Inflammatory macrophage treated with lipopolysaccharide for 1 hour (primary cell): ENCODE results near the gene FARS2.

Source experiments
- DNase-seq, 2 donors: peaks; one replicate each; pipeline ENCODE4 v3.0.0-alpha.2; 2020 to 2022

Gene FARS2

GRCh38 chr6:5326022-5326641 is 64.8 kb downstream of the FARS2 start:
- no peak for DNase-seq

GRCh38 chr6:5328800-5329199 is 67.5 kb downstream of the FARS2 start:
- no peak for DNase-seq

DNA sequence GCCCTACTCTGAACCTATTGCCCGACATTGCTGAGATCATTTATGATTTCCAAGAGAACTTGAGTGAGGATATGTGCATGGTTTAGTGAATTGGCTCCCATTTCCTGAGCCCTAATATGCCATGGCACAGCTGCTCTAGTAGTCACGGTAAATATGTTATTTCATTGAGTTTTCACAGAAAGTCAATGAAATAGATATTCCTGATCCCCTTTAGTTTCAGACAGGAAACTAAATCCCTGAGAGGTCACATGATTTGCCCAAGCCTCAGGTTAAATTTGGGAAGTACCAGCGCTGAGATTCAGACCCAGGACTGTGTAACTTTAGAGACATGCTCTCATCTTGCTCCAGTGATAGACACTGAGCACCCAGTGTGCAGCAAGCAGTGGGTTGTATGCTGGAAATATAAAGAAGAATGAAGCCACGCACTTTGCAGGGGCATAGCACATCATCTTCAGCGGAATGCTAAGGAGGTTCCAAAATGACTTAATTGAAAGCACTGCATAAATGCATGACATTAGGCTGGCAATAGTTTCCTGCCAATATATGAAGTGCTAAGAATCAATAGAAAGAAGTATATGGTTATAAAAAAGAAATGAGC is 70.6 kb downstream of the FARS2 start:
- no peak for DNase-seq

GRCh38 chr6:5333658-5334057 is 72.3 kb downstream of the FARS2 start:
- no peak for DNase-seq

GRCh38 chr6:5334341-5334740 is 73.0 kb downstream of the FARS2 start:
- no peak for DNase-seq

GRCh38 chr6:5335020-5335419 is 73.7 kb downstream of the FARS2 start:
- DNase-seq = peak in 1 of 2 donors; percentile 7

GRCh38 chr6:5337573-5337972 is 76.3 kb downstream of the FARS2 start:
- DNase-seq = no peak

GRCh38 chr6:5338177-5338960 is 77.1 kb downstream of the FARS2 start:
- DNase-seq = no peak

DNA sequence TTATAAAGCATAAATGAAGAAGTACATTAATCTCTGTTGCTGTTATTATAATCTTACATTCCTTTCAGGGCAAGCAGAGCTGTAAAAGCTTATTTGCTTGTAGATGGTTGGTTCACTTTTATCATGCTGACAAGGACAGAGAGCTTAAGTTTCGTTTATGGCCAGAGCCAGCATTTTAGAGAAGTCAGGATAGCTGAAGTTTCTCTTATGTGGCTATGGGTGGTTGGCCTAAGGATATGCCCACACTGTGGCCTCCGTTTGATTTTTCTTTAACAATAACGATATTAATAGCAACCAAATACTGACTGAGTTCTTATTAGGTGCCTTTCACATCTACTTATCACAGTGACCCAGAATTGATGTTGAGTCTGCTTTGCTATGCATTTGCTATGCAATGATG is 78.5 kb downstream of the FARS2 start:
- DNase-seq = no peak

DNA sequence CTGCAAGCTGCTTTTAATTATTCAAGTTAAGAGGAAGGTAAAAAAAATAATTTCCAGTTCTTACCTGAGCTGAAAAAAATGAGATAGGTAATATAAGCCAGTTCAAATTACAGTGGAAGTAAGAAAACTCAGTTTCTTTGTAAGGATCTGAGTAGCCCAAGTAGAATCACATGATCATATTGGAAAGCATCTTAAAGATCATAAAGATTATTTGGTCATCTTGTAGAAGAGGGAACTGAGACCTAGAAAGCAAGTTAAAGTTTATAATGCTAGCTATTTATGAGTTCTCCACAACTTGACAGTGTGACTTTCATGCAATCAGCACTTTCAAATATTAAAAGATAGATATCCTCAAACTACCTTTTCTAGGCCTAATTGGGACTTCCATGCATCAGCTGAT is 80.5 kb downstream of the FARS2 start:
- DNase-seq = no peak

DNA sequence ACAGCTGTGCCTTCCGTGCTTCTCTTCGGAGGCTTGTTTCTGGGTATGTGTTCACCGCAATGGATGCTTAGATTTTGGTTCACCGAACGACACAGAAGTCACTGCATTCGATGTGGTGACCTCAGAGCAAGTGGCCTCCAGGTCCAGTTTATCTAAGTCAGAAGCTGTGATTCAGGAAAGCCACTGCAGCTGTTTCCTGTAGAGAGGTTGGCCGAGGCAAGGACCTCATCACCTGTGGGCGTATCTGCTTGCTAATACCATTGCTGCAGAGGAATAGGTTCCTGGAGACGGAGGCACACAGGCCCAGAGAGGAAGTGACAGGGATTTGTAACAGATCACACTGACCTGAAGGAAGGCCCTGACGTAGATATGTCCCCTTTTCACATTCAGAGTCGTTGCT is 82.7 kb downstream of the FARS2 start:
- peak; percentile 1 to 33 for DNase-seq

DNA sequence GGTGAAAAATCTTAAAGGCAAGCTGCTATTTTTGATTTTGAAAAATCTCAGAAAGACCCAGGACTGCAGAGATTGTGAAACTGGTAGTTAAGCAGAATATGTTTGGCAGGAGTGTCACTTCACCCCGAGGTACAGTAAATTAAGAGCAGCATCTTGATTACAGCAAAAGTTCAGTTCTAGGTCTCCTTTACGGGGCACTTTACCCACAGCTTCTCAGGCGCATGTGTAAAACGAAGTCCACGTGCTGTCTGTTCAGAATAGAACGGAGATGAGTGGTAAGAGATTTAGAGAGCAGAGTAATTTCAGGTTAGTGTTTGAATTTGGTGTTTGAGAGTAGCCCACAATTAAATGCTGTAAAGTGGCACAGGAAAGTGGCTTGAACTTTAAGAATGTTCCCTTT is 84.0 kb downstream of the FARS2 start:
- no peak for DNase-seq

DNA sequence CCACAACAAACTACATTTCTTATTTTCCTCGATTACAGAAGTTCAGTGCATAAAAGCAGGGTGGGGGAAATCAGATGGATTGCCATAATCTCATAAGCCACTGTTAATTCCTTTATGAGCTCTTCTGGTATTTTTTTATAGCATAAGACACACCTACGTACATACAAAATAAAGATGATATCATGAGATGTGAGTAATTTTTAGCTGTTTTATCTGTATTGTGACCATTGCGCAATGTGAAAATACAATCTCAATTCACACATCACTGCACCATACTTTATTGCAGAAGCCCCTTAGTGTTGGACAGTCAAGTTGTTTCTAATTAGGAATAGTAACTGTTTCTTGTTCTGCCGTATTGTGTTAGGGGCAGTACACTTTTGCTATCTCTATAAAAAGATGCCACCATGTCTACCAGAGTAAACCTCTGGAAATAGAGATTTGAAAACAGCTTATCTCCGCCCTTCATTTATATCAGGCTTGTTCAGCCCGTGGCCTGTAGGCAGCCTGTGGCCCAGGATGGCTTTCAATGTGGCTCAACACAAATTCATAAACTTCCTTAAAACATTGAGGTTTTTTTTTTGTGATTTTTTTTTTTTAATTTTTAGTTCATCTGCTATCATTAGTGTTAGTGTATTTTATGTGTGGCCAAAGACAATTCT is 90.4 kb downstream of the FARS2 start:
- DNase-seq = no peak

DNA sequence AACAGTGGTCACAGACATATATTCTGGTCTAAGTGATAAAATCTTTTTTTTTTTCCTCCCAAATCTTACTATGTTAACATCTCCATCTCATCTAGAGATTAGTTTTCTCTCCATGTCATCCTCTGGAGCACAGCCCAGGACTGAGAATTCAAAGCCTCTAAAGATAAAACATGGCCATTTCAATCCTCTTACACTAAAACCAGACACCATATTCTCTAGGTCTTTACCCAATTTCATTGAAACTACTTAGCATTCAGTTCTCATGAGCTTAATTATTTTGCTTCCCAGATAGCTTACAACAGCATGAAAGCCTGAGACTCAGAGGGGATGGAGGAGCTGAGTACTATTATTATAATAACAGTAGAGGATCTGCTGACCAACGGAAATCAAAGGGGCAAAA is 92.7 kb downstream of the FARS2 start:
- DNase-seq = no peak

GRCh38 chr6:5357486-5357885 is 96.2 kb downstream of the FARS2 start:
- DNase-seq = no peak

- DNase-seq = no peak
These were observed 98.1 kb downstream of the FARS2 start for GRCh38 chr6:5359417-5359816.

- no peak for DNase-seq
These were observed 100.1 kb downstream of the FARS2 start for GRCh38 chr6:5361396-5361795.

GRCh38 chr6:5365436-5366195 is 104.3 kb downstream of the FARS2 start:
- no peak for DNase-seq

GRCh38 chr6:5366941-5367340 is 105.6 kb downstream of the FARS2 start:
- DNase-seq = no peak

DNA sequence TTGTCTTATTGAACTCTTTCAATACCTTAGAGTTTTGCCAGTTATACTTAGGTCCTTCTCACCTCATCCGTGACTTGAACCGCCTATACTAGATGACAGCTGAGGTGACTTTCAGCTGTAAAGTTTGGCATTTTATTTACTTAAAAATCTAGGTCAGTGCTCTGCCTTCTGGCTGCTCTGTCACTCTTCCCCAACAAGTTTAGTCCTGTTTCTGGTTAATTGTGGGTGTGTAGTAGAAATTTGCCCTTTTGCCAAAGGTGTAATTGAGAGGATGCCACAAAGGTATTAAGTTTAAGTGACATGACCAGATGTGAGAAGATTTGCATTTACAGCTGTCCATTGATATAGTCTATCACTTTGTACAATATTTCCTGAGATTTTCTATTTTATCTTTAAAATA is 106.2 kb downstream of the FARS2 start:
- no peak for DNase-seq

DNA sequence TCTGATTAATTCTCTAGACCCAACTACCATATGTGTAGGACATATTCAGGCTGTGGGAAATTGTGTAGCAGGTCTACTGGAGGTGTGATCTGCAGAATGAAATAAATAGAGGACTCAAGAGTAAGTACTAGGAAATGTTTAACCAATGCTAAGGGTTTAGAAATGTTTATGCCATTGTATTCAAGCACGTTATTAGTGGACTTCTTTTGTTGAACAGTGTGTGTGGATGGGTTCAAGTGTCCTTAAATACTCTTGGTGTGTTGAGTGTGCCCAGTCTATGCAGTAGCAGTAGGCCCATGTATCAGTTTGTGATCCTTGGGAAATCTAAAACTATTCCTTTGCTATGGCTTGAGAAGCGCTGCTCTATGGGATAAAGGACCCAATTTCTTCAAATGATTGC is 112.1 kb downstream of the FARS2 start:
- no peak for DNase-seq

GRCh38 chr6:5378331-5378730 is 117.0 kb downstream of the FARS2 start:
- no peak for DNase-seq

DNA sequence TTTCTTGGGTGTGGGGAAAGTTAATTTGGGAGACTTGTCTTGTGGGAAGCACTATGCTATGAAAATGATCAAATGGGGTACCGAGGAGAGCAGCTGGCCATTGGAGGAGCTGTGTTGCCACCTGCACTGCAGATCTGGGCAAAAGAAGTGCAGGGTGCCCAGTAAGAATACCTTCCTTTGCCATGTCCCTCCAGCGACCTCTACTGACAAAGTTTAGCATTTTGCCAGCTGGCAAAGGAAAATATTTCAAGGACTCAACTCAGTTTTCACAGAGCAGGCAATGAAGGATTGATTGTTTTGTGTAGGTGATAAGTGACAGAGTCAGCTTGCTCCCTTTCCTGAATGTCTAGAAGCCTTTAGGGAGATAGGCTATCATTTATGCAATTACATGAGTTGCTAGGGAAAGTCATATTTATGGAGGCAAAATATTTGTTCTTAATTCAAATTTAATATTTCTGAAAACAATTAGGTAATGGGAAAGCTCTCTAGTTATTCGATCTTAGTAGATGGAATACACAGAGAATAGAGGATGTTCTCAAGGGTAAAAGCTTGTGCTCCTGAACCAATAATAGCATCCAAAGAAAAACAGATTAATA is 118.4 kb downstream of the FARS2 start:
- DNase-seq = peak; percentile 19 to 67
